GM21737 (cell line): Measurements from ENCODE around the gene MRPL19.
"Not testable (repeated sequence)": the region's sequence is repeated elsewhere in the genome, so short reads cannot be mapped to it uniquely, and the experiment has no call there.

Source experiments
- ATAC-seq: cut with Tn5 transposase; IDR thresholded peaks from one replicate; pipeline ENCODE4 v1.9.1; 2021; ENCODE audit warnings: mild to moderate bottlenecking, moderate library complexity; ENCODE audit not compliant: unreplicated experiment

MRPL19 gene

GRCh38 chr2:75657798-75658197 lies 11.2 kb downstream of the MRPL19 start:
- no peak for ATAC-seq

- ATAC-seq = no peak
Observed at GRCh38 chr2:75666911-75667310, 20.3 kb downstream of the MRPL19 start.

GRCh38 chr2:75667884-75668283 lies 21.3 kb downstream of the MRPL19 start:
- ATAC-seq = no peak

GRCh38 chr2:75675423-75675822 lies 28.8 kb downstream of the MRPL19 start:
- not testable (repeated sequence) for ATAC-seq

GRCh38 chr2:75675908-75676307 lies 29.3 kb downstream of the MRPL19 start:
- ATAC-seq = no peak

- ATAC-seq = no peak
Observed at GRCh38 chr2:75676464-75676863, 29.9 kb downstream of the MRPL19 start.

GRCh38 chr2:75679556-75679955 lies 33.0 kb downstream of the MRPL19 start:
- ATAC-seq = no peak

GRCh38 chr2:75680402-75680801 lies 33.8 kb downstream of the MRPL19 start:
- ATAC-seq = no peak

GRCh38 chr2:75683430-75683829 lies 36.8 kb downstream of the MRPL19 start:
- not testable (repeated sequence) for ATAC-seq

- no peak for ATAC-seq
Observed at GRCh38 chr2:75688196-75688595, 41.6 kb downstream of the MRPL19 start.

- no peak for ATAC-seq
Observed at GRCh38 chr2:75698918-75699317, 52.3 kb downstream of the MRPL19 start.

GRCh38 chr2:75702593-75702992 lies 56.0 kb downstream of the MRPL19 start:
- ATAC-seq = no peak

GRCh38 chr2:75703589-75704287 lies 57.2 kb downstream of the MRPL19 start:
- ATAC-seq = no peak

GRCh38 chr2:75705921-75706320 lies 59.3 kb downstream of the MRPL19 start:
- ATAC-seq = no peak

- no peak for ATAC-seq
Observed at GRCh38 chr2:75707901-75708300, 61.3 kb downstream of the MRPL19 start.

- ATAC-seq = no peak
Observed at GRCh38 chr2:75709297-75709696, 62.7 kb downstream of the MRPL19 start.

GRCh38 chr2:75710220-75710576 lies 63.6 kb downstream of the MRPL19 start:
- peak; percentile 27 for ATAC-seq

- peak; percentile 95 for ATAC-seq
Observed at GRCh38 chr2:75710577-75711253, 64.1 kb downstream of the MRPL19 start, which contains the start of gene GCFC2. TSS of gene GCFC2 (minus strand) at chr2:75710915. CDS start at chr2:75710855, 60 bp downstream.

- ATAC-seq = not testable (repeated sequence)
Observed at GRCh38 chr2:75711590-75711989, 65.0 kb downstream of the MRPL19 start.

- no peak for ATAC-seq
Observed at GRCh38 chr2:75716406-75716805, 69.8 kb downstream of the MRPL19 start.

- no peak for ATAC-seq
Observed at GRCh38 chr2:75719616-75720015, 73.0 kb downstream of the MRPL19 start.

- no peak for ATAC-seq
Observed at GRCh38 chr2:75720525-75720924, 73.9 kb downstream of the MRPL19 start.
